Astrocyte of the cerebellum (primary cell): ENCODE measurements around the gene TMEM132C.

Experiments
- DNase-seq: peaks from one replicate; pipeline ENCODE4 v3.0.0-alpha.2; 2011; ENCODE audit warnings: low read depth
- H3K4me3 ChIP-seq: 2 replicates; pipeline ENCODE4 v1.5.1; 2011; ENCODE audit warnings: mild to moderate bottlenecking, low read depth, low read length, moderate library complexity
- in situ Hi-C: cut with HindIII; loops from 2 replicates; pipeline ENCODE4 v1.10.0; 2017; ENCODE audit warnings: low sequenced_read_pairs
- TF ChIP-seq, protein P1 (sequence below): IDR thresholded peaks from 2 replicates; pipeline ENCODE4 v1.5.1; 2012; ENCODE audit warnings: low read length, low read depth, moderate library complexity, mild to moderate bottlenecking; ENCODE audit errors: missing control alignments

Gene TMEM132C

DNA sequence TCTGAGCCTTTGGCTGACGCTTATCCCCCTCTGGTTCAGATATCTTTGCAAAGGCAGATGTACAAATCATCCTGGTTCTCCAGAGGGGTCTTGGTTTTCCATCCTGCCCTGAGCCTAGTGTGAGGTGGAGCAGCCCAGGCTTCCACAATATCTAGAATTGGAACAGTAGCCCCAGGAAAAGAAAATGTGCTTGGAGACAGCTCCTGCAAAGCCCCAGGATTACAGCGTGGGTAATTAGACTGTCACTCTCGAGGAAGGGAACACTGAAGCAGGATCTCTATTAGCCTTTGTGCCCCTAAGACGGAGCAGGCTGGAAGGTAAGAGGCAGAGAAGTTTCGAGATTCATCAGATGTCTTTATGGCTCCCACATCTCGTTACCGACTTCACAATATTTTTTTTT lies 59.4 kb downstream of the TMEM132C start:
- no peak overlapping the region for H3K4me3 ChIP-seq
- in situ Hi-C loops: no loop called here
- TF ChIP-seq, protein P1, sequence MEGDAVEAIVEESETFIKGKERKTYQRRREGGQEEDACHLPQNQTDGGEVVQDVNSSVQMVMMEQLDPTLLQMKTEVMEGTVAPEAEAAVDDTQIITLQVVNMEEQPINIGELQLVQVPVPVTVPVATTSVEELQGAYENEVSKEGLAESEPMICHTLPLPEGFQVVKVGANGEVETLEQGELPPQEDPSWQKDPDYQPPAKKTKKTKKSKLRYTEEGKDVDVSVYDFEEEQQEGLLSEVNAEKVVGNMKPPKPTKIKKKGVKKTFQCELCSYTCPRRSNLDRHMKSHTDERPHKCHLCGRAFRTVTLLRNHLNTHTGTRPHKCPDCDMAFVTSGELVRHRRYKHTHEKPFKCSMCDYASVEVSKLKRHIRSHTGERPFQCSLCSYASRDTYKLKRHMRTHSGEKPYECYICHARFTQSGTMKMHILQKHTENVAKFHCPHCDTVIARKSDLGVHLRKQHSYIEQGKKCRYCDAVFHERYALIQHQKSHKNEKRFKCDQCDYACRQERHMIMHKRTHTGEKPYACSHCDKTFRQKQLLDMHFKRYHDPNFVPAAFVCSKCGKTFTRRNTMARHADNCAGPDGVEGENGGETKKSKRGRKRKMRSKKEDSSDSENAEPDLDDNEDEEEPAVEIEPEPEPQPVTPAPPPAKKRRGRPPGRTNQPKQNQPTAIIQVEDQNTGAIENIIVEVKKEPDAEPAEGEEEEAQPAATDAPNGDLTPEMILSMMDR: no peak
- no peak for DNase-seq

DNA sequence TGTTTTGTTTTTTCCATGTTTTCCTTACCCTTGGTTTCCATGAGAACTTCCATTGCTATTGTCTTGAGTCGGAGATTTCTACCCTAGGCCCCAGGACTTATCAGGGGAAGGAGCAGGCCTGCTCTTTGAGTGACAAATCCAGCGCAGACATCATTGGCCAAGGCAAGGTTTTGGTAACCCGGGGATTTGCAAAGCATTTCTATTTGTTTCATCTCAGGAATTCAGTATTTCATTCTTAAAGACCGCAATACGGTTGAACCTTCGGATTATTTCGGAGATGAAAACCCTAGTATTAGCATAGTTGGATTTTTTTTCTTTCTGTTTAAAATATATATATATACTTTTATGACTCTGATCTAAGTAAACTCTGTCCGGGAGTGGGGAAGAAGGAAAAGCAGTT lies 62.0 kb downstream of the TMEM132C start:
- TF ChIP-seq, protein P1: no peak
- DNase-seq: no peak
- H3K4me3 ChIP-seq: no peak overlapping the region
- in situ Hi-C loops: no loop called here

DNA sequence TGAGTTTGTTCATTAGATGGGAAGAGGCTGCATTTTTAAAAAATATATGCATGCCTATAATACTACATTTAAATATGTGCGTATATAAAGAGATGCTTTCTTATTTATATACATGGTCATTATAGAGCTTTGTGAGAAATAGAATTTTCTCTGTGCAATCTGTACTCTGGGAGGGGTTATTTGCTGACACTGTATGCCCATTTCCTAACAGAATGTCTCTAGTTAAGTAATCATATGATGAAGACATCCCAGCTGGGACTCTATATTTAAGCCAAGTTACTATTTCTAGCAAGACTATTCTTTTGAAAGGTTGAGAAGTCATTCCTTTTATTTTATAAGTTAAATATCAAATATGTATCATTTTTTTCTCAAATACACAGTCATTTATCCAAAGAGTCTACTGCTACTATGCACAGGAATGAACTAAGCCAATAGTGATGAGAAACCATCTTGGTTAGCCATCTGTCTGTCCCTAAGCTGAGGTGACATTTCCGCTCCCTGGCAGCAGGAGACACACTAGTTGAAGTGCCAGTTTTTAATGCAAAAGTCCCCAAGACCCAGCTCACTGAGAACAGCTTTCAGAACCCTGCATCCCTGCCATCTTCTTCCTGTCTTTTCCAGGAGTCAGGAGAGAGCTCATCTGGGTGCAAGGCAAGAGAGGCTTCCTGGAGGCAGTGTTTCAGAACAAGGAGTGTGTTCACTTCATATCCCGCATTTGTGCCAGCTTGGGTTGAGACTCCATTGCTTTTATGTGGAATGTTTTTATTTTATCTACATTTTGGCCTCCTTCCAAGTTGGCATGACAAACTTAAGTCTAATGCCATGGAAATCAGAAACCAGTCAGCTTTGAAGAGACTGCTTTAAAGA lies 69.5 kb downstream of the TMEM132C start:
- H3K4me3 ChIP-seq: no peak overlapping the region
- TF ChIP-seq, protein P1: no peak
- in situ Hi-C loops: no loop called here
- DNase-seq: no peak

DNA sequence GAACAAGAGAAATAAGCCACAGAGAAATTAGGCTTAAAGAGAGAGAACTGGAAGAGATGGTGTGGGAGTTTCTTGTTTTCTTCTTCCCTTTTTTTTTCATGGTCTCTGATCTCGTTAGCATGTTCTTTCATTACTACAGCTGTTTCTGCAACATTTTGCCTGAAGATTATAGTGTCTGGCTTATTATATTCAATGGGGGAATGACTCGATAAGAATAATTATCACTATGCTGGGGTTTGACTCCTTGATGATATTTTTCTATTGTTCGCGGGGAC lies 70.0 kb downstream of the TMEM132C start:
- TF ChIP-seq, protein P1: no peak
- no peak for DNase-seq
- H3K4me3 ChIP-seq: no peak overlapping the region
- in situ Hi-C loops: no loop called here

DNA sequence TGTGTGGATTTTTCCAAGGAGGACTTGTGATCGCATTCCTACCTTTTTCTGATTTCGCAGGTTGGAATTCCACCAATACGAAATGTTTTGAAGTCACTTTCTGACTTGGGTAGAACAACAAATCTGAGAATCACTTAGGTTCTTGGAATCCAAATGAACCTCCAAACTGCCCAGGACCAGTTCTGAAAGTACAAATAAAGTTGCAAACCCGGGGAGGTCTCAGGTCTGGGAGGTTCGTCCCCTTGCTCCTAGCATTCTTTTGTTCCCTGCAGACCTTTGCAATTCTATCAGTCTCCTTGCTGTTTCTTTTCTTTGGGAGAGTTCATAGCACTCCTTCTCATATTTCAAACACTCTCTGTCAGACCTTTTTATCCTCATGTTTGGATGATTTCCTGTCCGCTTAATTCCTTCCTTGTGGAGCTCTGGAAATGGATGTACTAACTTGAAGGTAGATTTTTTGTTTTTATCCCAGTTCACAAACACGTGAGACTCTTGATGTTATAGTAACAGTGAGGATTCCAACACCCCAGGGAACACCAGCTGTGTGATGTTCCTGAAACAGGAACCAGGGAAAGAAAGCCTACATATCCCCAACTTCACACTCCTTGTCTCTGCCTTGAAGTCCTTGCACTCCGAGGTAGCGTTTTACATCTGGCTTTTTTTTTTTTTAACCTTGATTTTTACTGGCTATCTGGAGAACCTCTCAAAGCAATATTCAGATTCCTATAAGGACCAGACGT lies 70.6 kb downstream of the TMEM132C start:
- DNase-seq: no peak
- in situ Hi-C loops: no loop called here
- TF ChIP-seq, protein P1: no peak
- H3K4me3 ChIP-seq: no peak overlapping the region

DNA sequence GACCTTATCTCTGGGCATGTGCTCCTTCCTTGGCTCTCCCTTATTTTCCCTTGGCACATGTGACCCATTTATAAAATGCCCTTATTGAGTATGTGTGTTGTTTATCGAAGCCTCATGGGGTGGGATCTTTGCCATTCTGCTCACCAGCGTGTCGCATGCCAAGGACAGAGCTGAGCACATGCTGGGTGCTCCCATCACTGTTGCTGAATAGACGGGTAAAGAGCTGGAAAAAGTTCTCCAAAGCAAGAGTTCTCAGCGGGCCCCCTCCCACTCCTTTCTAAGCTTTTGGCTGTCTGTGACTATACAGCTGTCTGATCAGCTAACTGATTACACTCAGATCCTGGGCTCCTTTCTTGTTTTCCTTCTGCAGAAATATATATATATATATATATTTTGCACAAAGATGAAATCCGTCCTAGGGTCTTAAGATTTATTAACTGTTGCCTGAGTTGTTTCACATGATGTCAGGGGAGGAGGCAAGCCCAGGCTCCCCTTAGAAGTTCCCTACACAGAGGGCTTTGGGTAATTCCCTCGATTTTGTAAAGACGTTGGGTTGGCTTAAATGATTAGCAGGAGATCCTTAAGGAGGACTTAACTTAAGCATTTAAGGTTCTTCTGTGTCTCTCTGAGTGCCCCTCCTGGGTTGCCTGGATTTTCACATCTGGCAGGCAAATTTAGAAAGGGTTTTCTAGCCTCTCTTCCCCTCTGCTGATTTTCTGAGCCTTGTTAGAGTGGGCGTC lies 71.6 kb downstream of the TMEM132C start:
- TF ChIP-seq, protein P1: no peak
- H3K4me3 ChIP-seq: no peak overlapping the region
- DNase-seq: no peak
- in situ Hi-C loops: no loop called here
